ENCODE results near the gene MAP3K10.
A peak's percentile ranks its signal among the peaks of the same experiment; 100 is the strongest.

The MAP3K10 gene

DNA sequence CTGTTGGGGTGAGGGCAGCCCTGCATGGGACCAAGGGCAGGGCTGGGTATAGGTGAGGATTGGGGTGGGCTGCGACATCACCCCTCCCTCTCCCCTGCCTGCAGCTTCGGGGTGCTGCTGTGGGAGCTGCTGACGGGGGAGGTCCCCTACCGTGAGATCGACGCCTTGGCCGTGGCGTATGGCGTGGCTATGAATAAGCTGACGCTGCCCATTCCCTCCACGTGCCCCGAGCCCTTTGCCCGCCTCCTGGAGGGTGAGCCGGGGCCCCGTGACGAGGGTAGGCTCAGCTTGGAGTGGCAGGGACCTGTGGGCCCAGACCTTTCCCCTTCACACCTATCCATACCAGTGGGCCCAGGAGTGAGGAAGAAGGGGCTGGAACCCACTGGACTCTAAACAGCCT, 13.2 kb downstream of the MAP3K10 start:
- H3K36me3 ChIP-seq (ENCODE audit: control insufficient read depth, insufficient read depth, low read length), result peaks cover 12% of the 10 kb centered on the region
- no peak overlapping the region for H3K4me3 ChIP-seq (ENCODE audit: low read depth, low read length)
- no peaks in the 10 kb centered on the region for H3K4me1 ChIP-seq (ENCODE audit: control insufficient read depth, insufficient read depth, low read length)
- H3K27me3 ChIP-seq (ENCODE audit: control insufficient read depth, insufficient read depth, low read length), result no peaks in the 10 kb centered on the region
- no peaks in the 10 kb centered on the region for H3K9me3 ChIP-seq (ENCODE audit: control insufficient read depth, insufficient read depth, low read length)
- H3K9ac ChIP-seq (ENCODE audit: low read depth, low read length), result no peak overlapping the region
- no peak overlapping the region for H3K27ac ChIP-seq (ENCODE audit: low read depth, low read length)

DNA sequence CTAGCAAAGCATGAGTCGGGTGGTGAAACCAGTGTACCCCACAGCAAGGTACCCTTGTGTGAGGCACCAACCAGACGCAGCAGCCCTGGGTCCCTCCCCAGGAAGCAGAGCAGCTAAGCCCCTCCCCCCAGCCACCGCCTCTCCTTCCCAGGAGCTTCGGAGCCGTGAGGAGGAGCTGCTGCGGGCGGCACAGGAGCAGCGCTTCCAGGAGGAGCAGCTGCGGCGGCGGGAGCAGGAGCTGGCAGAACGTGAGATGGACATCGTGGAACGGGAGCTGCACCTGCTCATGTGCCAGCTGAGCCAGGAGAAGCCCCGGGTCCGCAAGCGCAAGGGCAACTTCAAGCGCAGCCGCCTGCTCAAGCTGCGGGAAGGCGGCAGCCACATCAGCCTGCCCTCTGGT, 14.5 kb downstream of the MAP3K10 start:
- Histone ChIP-seq H3K36me3 (ENCODE audit: control insufficient read depth, insufficient read depth, low read length) (peaks cover 12% of the 10 kb centered on the region), H3K27ac (ENCODE audit: low read depth, low read length) (no peak overlapping the region), H3K4me1 (ENCODE audit: control insufficient read depth, insufficient read depth, low read length) (no peaks in the 10 kb centered on the region), H3K9me3 (ENCODE audit: control insufficient read depth, insufficient read depth, low read length) (no peaks in the 10 kb centered on the region), H3K4me3 (ENCODE audit: low read depth, low read length) (no peak overlapping the region), H3K9ac (ENCODE audit: low read depth, low read length) (no peak overlapping the region), H3K27me3 (ENCODE audit: control insufficient read depth, insufficient read depth, low read length) (no peaks in the 10 kb centered on the region)

- no peak overlapping the region for H3K9ac ChIP-seq (ENCODE audit: low read depth, low read length)
- no peak overlapping the region for H3K27ac ChIP-seq (ENCODE audit: low read depth, low read length)
- no peaks in the 10 kb centered on the region for H3K9me3 ChIP-seq (ENCODE audit: control insufficient read depth, insufficient read depth, low read length)
- no peaks in the 10 kb centered on the region for H3K4me1 ChIP-seq (ENCODE audit: control insufficient read depth, insufficient read depth, low read length)
- H3K4me3 ChIP-seq (ENCODE audit: low read depth, low read length), result no peak overlapping the region
- H3K27me3 ChIP-seq (ENCODE audit: control insufficient read depth, insufficient read depth, low read length), result no peaks in the 10 kb centered on the region
- peaks cover 15% of the 10 kb centered on the region for H3K36me3 ChIP-seq (ENCODE audit: control insufficient read depth, insufficient read depth, low read length)
Observed at GRCh38 chr19:40208602-40209001, 17.4 kb downstream of the MAP3K10 start.

DNA sequence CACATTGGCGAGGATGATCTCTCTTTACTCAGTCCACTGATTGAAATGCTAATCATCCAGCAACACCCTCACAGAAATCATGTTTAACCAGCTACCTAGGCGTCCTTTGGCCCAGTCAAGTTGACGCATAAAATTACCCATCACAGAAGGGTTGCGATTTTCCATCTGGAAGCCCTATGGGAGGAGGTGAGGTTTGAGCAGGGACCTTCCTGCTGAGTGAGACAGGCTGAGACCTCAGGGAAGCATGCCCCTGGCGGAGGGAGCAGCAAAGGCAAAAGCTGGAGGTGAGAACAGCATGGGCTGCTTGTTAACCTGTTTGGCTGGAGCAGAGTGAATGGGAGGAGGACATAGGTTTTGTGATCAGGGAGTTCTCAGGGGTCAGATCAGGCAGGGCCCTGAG, 19.7 kb downstream of the MAP3K10 start:
- Histone ChIP-seq H3K27me3 (ENCODE audit: control insufficient read depth, insufficient read depth, low read length) (no peaks in the 10 kb centered on the region), H3K36me3 (ENCODE audit: control insufficient read depth, insufficient read depth, low read length) (peaks cover 13% of the 10 kb centered on the region), H3K27ac (ENCODE audit: low read depth, low read length) (peak overlapping the region; percentile 24), H3K9ac (ENCODE audit: low read depth, low read length) (no peak overlapping the region), H3K9me3 (ENCODE audit: control insufficient read depth, insufficient read depth, low read length) (no peaks in the 10 kb centered on the region), H3K4me1 (ENCODE audit: control insufficient read depth, insufficient read depth, low read length) (no peaks in the 10 kb centered on the region), H3K4me3 (ENCODE audit: low read depth, low read length) (no peak overlapping the region)

DNA sequence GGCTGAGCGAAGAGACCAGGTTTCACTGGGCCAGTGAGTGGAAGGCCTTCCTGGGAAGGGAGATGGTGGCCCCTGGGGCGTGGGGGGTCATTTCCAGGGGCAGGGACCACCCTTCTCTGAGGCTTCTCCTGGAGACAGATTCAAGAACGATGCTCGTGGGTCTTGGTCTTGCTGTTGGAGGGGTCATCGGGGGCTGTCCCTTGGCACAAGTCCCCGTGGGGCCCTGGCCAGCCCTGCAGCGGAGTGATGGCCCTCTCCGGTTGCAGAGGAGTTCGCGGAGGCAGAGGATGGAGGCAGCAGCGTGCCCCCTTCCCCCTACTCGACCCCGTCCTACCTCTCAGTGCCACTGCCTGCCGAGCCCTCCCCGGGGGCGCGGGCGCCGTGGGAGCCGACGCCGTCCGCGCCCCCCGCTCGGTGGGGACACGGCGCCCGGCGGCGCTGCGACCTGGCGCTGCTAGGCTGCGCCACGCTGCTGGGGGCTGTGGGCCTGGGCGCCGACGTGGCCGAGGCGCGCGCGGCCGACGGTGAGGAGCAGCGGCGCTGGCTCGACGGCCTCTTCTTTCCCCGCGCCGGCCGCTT, 22.1 kb downstream of the MAP3K10 start:
- Histone ChIP-seq H3K36me3 (ENCODE audit: control insufficient read depth, insufficient read depth, low read length) (peaks cover 13% of the 10 kb centered on the region), H3K27me3 (ENCODE audit: control insufficient read depth, insufficient read depth, low read length) (peaks cover 7% of the 10 kb centered on the region), H3K4me3 (ENCODE audit: low read depth, low read length) (no peak overlapping the region), H3K9ac (ENCODE audit: low read depth, low read length) (no peak overlapping the region), H3K4me1 (ENCODE audit: control insufficient read depth, insufficient read depth, low read length) (peaks cover 5% of the 10 kb centered on the region; the same call in 1 of the 2 replicates), H3K9me3 (ENCODE audit: control insufficient read depth, insufficient read depth, low read length) (no peaks in the 10 kb centered on the region), H3K27ac (ENCODE audit: low read depth, low read length) (no peak overlapping the region)

DNA sequence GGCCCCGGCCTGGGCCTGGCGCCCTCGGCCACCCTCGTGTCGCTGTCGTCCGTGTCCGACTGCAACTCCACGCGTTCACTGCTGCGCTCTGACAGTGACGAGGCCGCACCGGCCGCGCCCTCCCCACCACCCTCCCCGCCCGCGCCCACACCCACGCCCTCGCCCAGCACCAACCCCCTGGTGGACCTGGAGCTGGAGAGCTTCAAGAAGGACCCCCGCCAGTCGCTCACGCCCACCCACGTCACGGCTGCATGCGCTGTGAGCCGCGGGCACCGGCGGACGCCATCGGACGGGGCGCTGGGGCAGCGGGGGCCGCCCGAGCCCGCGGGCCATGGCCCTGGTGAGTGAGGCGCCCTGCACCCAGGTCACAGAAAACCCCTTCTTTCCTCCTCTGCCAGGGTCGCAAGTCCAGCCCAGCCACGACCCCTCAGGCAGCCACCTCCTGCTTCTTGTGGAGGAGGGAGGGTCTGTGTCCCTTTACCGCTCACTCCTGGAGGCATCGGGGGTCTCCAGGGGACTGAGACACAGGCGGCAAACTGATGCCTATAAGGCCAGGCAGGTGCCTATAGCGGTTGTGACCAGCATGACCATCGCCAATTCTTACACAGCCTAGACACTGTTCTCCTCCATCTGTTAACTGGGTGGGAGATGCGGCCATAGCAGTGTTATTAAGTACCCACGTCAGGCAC, 22.8 kb downstream of the MAP3K10 start:
- Histone ChIP-seq H3K9me3 (ENCODE audit: control insufficient read depth, insufficient read depth, low read length) (no peaks in the 10 kb centered on the region), H3K9ac (ENCODE audit: low read depth, low read length) (no peak overlapping the region), H3K27me3 (ENCODE audit: control insufficient read depth, insufficient read depth, low read length) (peaks cover 13% of the 10 kb centered on the region), H3K36me3 (ENCODE audit: control insufficient read depth, insufficient read depth, low read length) (peaks cover 9% of the 10 kb centered on the region), H3K4me3 (ENCODE audit: low read depth, low read length) (no peak overlapping the region), H3K4me1 (ENCODE audit: control insufficient read depth, insufficient read depth, low read length) (peaks cover 5% of the 10 kb centered on the region; the same call in 1 of the 2 replicates), H3K27ac (ENCODE audit: low read depth, low read length) (no peak overlapping the region)

DNA sequence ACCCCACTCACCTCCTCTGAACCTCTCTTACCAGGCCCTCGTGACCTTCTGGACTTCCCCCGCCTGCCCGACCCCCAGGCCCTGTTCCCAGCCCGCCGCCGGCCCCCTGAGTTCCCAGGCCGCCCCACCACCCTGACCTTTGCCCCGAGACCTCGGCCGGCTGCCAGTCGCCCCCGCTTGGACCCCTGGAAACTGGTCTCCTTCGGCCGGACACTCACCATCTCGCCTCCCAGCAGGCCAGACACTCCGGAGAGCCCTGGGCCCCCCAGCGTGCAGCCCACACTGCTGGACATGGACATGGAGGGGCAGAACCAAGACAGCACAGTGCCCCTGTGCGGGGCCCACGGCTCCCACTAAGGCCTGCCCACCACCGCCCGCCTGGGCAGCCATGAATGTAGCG, 23.7 kb downstream of the MAP3K10 start:
- Histone ChIP-seq H3K27ac (ENCODE audit: low read depth, low read length) (no peak overlapping the region), H3K36me3 (ENCODE audit: control insufficient read depth, insufficient read depth, low read length) (peaks cover 8% of the 10 kb centered on the region; the same call in 1 of the 2 replicates), H3K4me3 (ENCODE audit: low read depth, low read length) (no peak overlapping the region), H3K27me3 (ENCODE audit: control insufficient read depth, insufficient read depth, low read length) (peaks cover 18% of the 10 kb centered on the region), H3K9ac (ENCODE audit: low read depth, low read length) (no peak overlapping the region), H3K9me3 (ENCODE audit: control insufficient read depth, insufficient read depth, low read length) (no peaks in the 10 kb centered on the region), H3K4me1 (ENCODE audit: control insufficient read depth, insufficient read depth, low read length) (peaks cover 5% of the 10 kb centered on the region; the same call in 1 of the 2 replicates)

GRCh38 chr19:40216013-40216776, 25.0 kb downstream of the MAP3K10 start:
- peaks cover 8% of the 10 kb centered on the region; the same call in 1 of the 2 replicates for H3K36me3 ChIP-seq (ENCODE audit: control insufficient read depth, insufficient read depth, low read length)
- no peak overlapping the region for H3K27ac ChIP-seq (ENCODE audit: low read depth, low read length)
- H3K4me1 ChIP-seq (ENCODE audit: control insufficient read depth, insufficient read depth, low read length), result peaks cover 5% of the 10 kb centered on the region; the same call in 1 of the 2 replicates
- peaks cover 18% of the 10 kb centered on the region for H3K27me3 ChIP-seq (ENCODE audit: control insufficient read depth, insufficient read depth, low read length)
- H3K9ac ChIP-seq (ENCODE audit: low read depth, low read length), result no peak overlapping the region
- H3K4me3 ChIP-seq (ENCODE audit: low read depth, low read length), result peak overlapping the region; percentile 49
- no peaks in the 10 kb centered on the region for H3K9me3 ChIP-seq (ENCODE audit: control insufficient read depth, insufficient read depth, low read length)

- Histone ChIP-seq H3K4me3 (ENCODE audit: low read depth, low read length) (peak overlapping the region; percentile 49), H3K27ac (ENCODE audit: low read depth, low read length) (no peak overlapping the region), H3K9ac (ENCODE audit: low read depth, low read length) (no peak overlapping the region), H3K4me1 (ENCODE audit: control insufficient read depth, insufficient read depth, low read length) (peaks cover 5% of the 10 kb centered on the region; the same call in 1 of the 2 replicates), H3K27me3 (ENCODE audit: control insufficient read depth, insufficient read depth, low read length) (peaks cover 18% of the 10 kb centered on the region), H3K9me3 (ENCODE audit: control insufficient read depth, insufficient read depth, low read length) (no peaks in the 10 kb centered on the region), H3K36me3 (ENCODE audit: control insufficient read depth, insufficient read depth, low read length) (peaks cover 8% of the 10 kb centered on the region; the same call in 1 of the 2 replicates)
Observed at GRCh38 chr19:40216777-40217026, 25.5 kb downstream of the MAP3K10 start.

GRCh38 chr19:40217027-40217810, 26.0 kb downstream of the MAP3K10 start:
- no peaks in the 10 kb centered on the region for H3K9me3 ChIP-seq (ENCODE audit: control insufficient read depth, insufficient read depth, low read length)
- peaks cover 5% of the 10 kb centered on the region; the same call in 1 of the 2 replicates for H3K4me1 ChIP-seq (ENCODE audit: control insufficient read depth, insufficient read depth, low read length)
- H3K27ac ChIP-seq (ENCODE audit: low read depth, low read length), result no peak overlapping the region
- no peak overlapping the region for H3K9ac ChIP-seq (ENCODE audit: low read depth, low read length)
- peaks cover 8% of the 10 kb centered on the region; the same call in 1 of the 2 replicates for H3K36me3 ChIP-seq (ENCODE audit: control insufficient read depth, insufficient read depth, low read length)
- peak overlapping the region; percentile 49 for H3K4me3 ChIP-seq (ENCODE audit: low read depth, low read length)
- peaks cover 18% of the 10 kb centered on the region for H3K27me3 ChIP-seq (ENCODE audit: control insufficient read depth, insufficient read depth, low read length)
